ENCODE results near the gene SLC1A2. TPM values are rescaled to one million over a fixed set of nuclear protein-coding genes. Genes with fewer than 3 reads are reported as not detected.

The SLC1A2 gene
- total RNA-seq, 2 donors from 2014 or later, result 0.10 to 0.13 TPM

GRCh38 chr11:35298369-35298768, 121.0 kb downstream of the SLC1A2 start:
- intact Hi-C loops (cut with DNase I), result no loop called here
- TF ChIP-seq CTCF (IDR thresholded peaks at IDR 0.05), result no peak
- Histone ChIP-seq H3K4me3 (no peak overlapping the region), H3K4me1 (no peaks in the 10 kb centered on the region), H3K27ac (no peak overlapping the region), H3K9me3 (no peaks in the 10 kb centered on the region), H3K27me3 (no peaks in the 10 kb centered on the region), H3K36me3 (no peaks in the 10 kb centered on the region), H3K9ac (ENCODE audit: low read depth in 2 of 2, low read length in 2 of 2) (no peak overlapping the region)
- DNase-seq, result no peak

GRCh38 chr11:35295751-35296150, 123.6 kb downstream of the SLC1A2 start:
- no peak overlapping the region for H3K4me3 ChIP-seq
- no peaks in the 10 kb centered on the region for H3K36me3 ChIP-seq
- no peak overlapping the region for H3K27ac ChIP-seq
- TF ChIP-seq CTCF (IDR thresholded peaks at IDR 0.05), result no peak
- H3K9ac ChIP-seq (ENCODE audit: low read depth in 2 of 2, low read length in 2 of 2), result no peak overlapping the region
- no peaks in the 10 kb centered on the region for H3K9me3 ChIP-seq
- DNase-seq, result no peak
- intact Hi-C loops (cut with DNase I), result no loop called here
- H3K27me3 ChIP-seq, result no peaks in the 10 kb centered on the region
- no peaks in the 10 kb centered on the region for H3K4me1 ChIP-seq

GRCh38 chr11:35293699-35294098, 125.7 kb downstream of the SLC1A2 start:
- no peak overlapping the region for H3K4me3 ChIP-seq
- no peak for TF ChIP-seq CTCF (IDR thresholded peaks at IDR 0.05)
- intact Hi-C loops (cut with DNase I), result no loop called here

GRCh38 chr11:35293035-35293434, 126.3 kb downstream of the SLC1A2 start:
- intact Hi-C loops (cut with DNase I), result no loop called here
- no peaks in the 10 kb centered on the region for H3K27me3 ChIP-seq
- H3K9ac ChIP-seq (ENCODE audit: low read depth in 2 of 2, low read length in 2 of 2), result no peak overlapping the region
- H3K27ac ChIP-seq, result no peak overlapping the region
- no peaks in the 10 kb centered on the region for H3K9me3 ChIP-seq
- no peak for TF ChIP-seq CTCF (IDR thresholded peaks at IDR 0.05)
- no peak overlapping the region for H3K4me3 ChIP-seq
- H3K36me3 ChIP-seq, result no peaks in the 10 kb centered on the region
- no peak for DNase-seq
- no peaks in the 10 kb centered on the region for H3K4me1 ChIP-seq

More at GRCh38 chr11:35293699-35294098, 125.7 kb downstream of the SLC1A2 start:
- H3K27me3 ChIP-seq, result no peaks in the 10 kb centered on the region
- no peaks in the 10 kb centered on the region for H3K36me3 ChIP-seq
- no peaks in the 10 kb centered on the region for H3K4me1 ChIP-seq
- no peak overlapping the region for H3K9ac ChIP-seq (ENCODE audit: low read depth in 2 of 2, low read length in 2 of 2)
- no peak for DNase-seq
- no peaks in the 10 kb centered on the region for H3K9me3 ChIP-seq
- no peak overlapping the region for H3K27ac ChIP-seq

- no peak for DNase-seq
- Histone ChIP-seq H3K9ac (ENCODE audit: low read depth in 2 of 2, low read length in 2 of 2) (no peak overlapping the region), H3K27ac (no peak overlapping the region), H3K9me3 (no peaks in the 10 kb centered on the region), H3K4me3 (no peak overlapping the region), H3K27me3 (no peaks in the 10 kb centered on the region), H3K36me3 (no peaks in the 10 kb centered on the region), H3K4me1 (no peaks in the 10 kb centered on the region)
- intact Hi-C loops (cut with DNase I), result no loop called here
- TF ChIP-seq CTCF (IDR thresholded peaks at IDR 0.05), result no peak
Measured at GRCh38 chr11:35292279-35292678, 127.1 kb downstream of the SLC1A2 start.

- Histone ChIP-seq H3K9ac (ENCODE audit: low read depth in 2 of 2, low read length in 2 of 2) (no peak overlapping the region), H3K4me1 (no peaks in the 10 kb centered on the region), H3K36me3 (no peaks in the 10 kb centered on the region), H3K27ac (no peak overlapping the region), H3K4me3 (no peak overlapping the region), H3K27me3 (no peaks in the 10 kb centered on the region), H3K9me3 (no peaks in the 10 kb centered on the region)
- TF ChIP-seq CTCF (IDR thresholded peaks at IDR 0.05), result no peak
- DNase-seq, result no peak
- intact Hi-C loops (cut with DNase I), result no loop called here
Measured at GRCh38 chr11:35290876-35291275, 128.5 kb downstream of the SLC1A2 start.
